A549 (cell line): ENCODE measurements around the gene PLEKHH1. TPM values are rescaled to one million over a fixed set of nuclear protein-coding genes. Genes with fewer than 3 reads are reported as not detected.
A peak's percentile ranks its signal among the peaks of the same experiment; 100 is the strongest.

Source experiments
- ATAC-seq, 2 experiments: fragments of 200-7000 bp in 1 of 2; fragments of >200 bp in 1 of 2; cut with Nextera tagmentation in 1 of 2; cut with Tn5 transposase in 1 of 2; 3 replicates each; pipeline versions ENCODE4 v1.8.0 to v1.9.1; 2018 to 2020; ENCODE audit warnings: mild to moderate bottlenecking in 1 of 2, moderate library complexity in 1 of 2
- CTCF ChIA-PET: fragments of 300-600 bp; sonication (Branson Sonifier 250); formaldehyde crosslinking; extraction: SDS; loops from one replicate; lab custom pipeline; 2021; ENCODE audit warnings: antibody characterized with exemption, inconsistent platforms; lab: Yijun Ruan, JAX
- POLR2A ChIA-PET: fragments of 350-600 bp; formaldehyde crosslinking; extraction: SDS; loops from one replicate; lab custom pipeline; 2021; ENCODE audit warnings: antibody characterized with exemption, inconsistent platforms; lab: Yijun Ruan, JAX
- DNase-seq, 2 experiments: peaks; one replicate each; pipeline versions ENCODE4 v3.0.0 to v3.0.0-alpha.2; 2011 to 2016; ENCODE audit warnings: low read depth in 1 of 2, low spot score in 1 of 2
- FAIRE-seq: peaks from 2 replicates; lab custom pipeline; 2011; peaks lifted over from hg19 to GRCh38; lab: Jason Lieb, UNC
- H3K27ac ChIP-seq, 2 experiments: fragments of >200 bp; sonication (Bioruptor Twin); formaldehyde crosslinking; 3 replicates each; pipeline ENCODE4 v1.5.1; 2016 to 2017
- H3K4me1 ChIP-seq: fragments of >200 bp; sonication (Bioruptor Twin); formaldehyde crosslinking; 3 replicates; pipeline ENCODE4 v1.6.1; 2016
- H3K4me2 ChIP-seq: fragments of >200 bp; sonication (Bioruptor Twin); formaldehyde crosslinking; 3 replicates; pipeline ENCODE4 v1.6.1; 2016
- H3K4me3 ChIP-seq: fragments of >200 bp; sonication (Bioruptor Twin); formaldehyde crosslinking; 3 replicates; pipeline ENCODE4 v1.5.1; 2016
- H3K9me3 ChIP-seq: fragments of >200 bp; sonication (Bioruptor Twin); formaldehyde crosslinking; 3 replicates; pipeline ENCODE4 v1.6.1; 2016
- BCL3 ChIP-seq: fragments of >200 bp; sonication (Bioruptor Twin); formaldehyde crosslinking; IDR thresholded peaks from 3 replicates; pipeline ENCODE4 v1.6.1; 2016
- CTCF ChIP-seq: fragments of >200 bp; sonication (Bioruptor Twin); formaldehyde crosslinking; IDR thresholded peaks from 3 replicates; pipeline ENCODE4 v1.5.1; 2016
- FOXS1 ChIP-seq: fragments of 250-450 bp; sonication (Bioruptor Pico); IDR thresholded peaks from 2 replicates; pipeline ENCODE4 v1.5.0; 2020; ENCODE audit warnings: mild to moderate bottlenecking, moderate library complexity
- HDAC2 ChIP-seq: fragments of 200-600 bp; sonication (generic); IDR thresholded peaks from 2 replicates; pipeline ENCODE4 v1.6.1; 2016
- HEYL ChIP-seq: fragments of 250-450 bp; sonication (Bioruptor Pico); IDR thresholded peaks from 2 replicates; pipeline ENCODE4 v1.8.0; 2021; ENCODE audit warnings: mild to moderate bottlenecking, moderate library complexity
- HOXA7 ChIP-seq: fragments of 250-450 bp; sonication (Bioruptor Pico); IDR thresholded peaks from 2 replicates; pipeline ENCODE4 v1.5.0; 2020; ENCODE audit warnings: mild to moderate bottlenecking, moderate library complexity
- HOXB13 ChIP-seq: fragments of 250-450 bp; sonication (Bioruptor Pico); IDR thresholded peaks from 2 replicates; pipeline ENCODE4 v1.5.0; 2020; ENCODE audit warnings: low read depth, mild to moderate bottlenecking, moderate library complexity
- KDM1A ChIP-seq: fragments of 200-600 bp; sonication (generic); IDR thresholded peaks from 2 replicates; pipeline ENCODE4 v1.6.1; 2016; ENCODE audit warnings: low read depth, mild to moderate bottlenecking
- KDM5A ChIP-seq: fragments of 200-600 bp; sonication (generic); IDR thresholded peaks from 2 replicates; pipeline ENCODE4 v1.6.1; 2016; ENCODE audit warnings: antibody characterized with exemption, mild to moderate bottlenecking
- MAFK ChIP-seq: fragments of 450-650 bp; IDR thresholded peaks from 2 replicates; pipeline ENCODE4 v1.6.1; 2014; ENCODE audit not compliant: partially characterized antibody
- RAD21 ChIP-seq, 2 experiments: fragments of >200 bp in 1 of 2; sonication (Bioruptor Twin) in 1 of 2; formaldehyde crosslinking in 1 of 2; IDR thresholded peaks in 1 of 2; conservative IDR thresholded peaks in 1 of 2; 2 replicates in 1 of 2; 3 replicates in 1 of 2; pipeline ENCODE4 v1.6.1; 2012 to 2018; ENCODE audit warnings: inconsistent platforms in 1 of 2
- SMC3 ChIP-seq: fragments of >200 bp; sonication (Bioruptor Twin); formaldehyde crosslinking; IDR thresholded peaks from 3 replicates; pipeline ENCODE4 v1.6.1; 2018; ENCODE audit warnings: inconsistent platforms
- TFCP2L1 ChIP-seq: fragments of 250-450 bp; sonication (Bioruptor Pico); IDR thresholded peaks from 2 replicates; pipeline ENCODE4 v1.5.0; 2021; ENCODE audit warnings: mild to moderate bottlenecking
- TP53 ChIP-seq: fragments of 250-450 bp; sonication (Bioruptor Pico); IDR thresholded peaks from 2 replicates; pipeline ENCODE4 v1.5.0; 2021; ENCODE audit warnings: mild to moderate bottlenecking, moderate library complexity
- WGBS: methylation state at CpG from one replicate; pipeline ENCODE4 v1.1.6; 2017; ENCODE audit errors: missing lambda C conversion rate; 5-methylcytosine and 5-hydroxymethylcytosine counted together
- polyA plus RNA-seq, 4 experiments: library from polyadenylated mRNA; depleted of rRNA in 3 of 4; stranded (reverse); fragments of >200 nt; fragmentation: RNase III in 1 of 4; extraction: RNeasy Plus Mini Kit Qiagen cat#74134 plus additional on column Dnase treatment in 1 of 4; gene quantifications; 2 replicates in 3 of 4; 3 replicates in 1 of 4; pipeline ENCODE4 v1.2.3, GENCODE V29; 2011 to 2017

The PLEKHH1 gene
- polyA plus RNA-seq, 2 of the 4 experiments (the other 2 are of a cell fraction), result 3.5 to 5.1 TPM

DNA sequence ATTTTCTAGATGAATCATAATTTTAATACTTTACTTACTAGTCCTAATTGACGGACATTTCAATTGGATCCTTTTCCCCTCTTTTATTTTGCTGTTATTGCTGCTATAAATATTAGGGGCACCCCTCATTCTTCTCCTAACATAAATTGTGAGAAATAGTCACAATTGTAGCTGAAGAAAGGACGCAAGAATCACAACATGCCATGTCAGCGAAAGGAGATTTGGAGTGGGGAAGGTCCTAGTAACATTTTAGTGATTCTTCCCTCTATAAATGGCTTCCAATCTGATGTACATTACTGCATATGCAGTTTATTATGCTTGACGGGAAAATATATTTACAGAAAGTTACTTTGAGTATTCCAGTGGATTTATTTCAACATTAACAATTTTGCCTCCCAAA lies 7.7 kb upstream of the PLEKHH1 start:
- ATAC-seq (no peak), FAIRE-seq (no peak), DNase-seq (no peak)
- H3K4me2 ChIP-seq, result no peak overlapping the region
- no peaks in the 10 kb centered on the region for H3K4me1 ChIP-seq
- CTCF ChIA-PET, result interaction anchor here (0.9 to 5.5 kb wide), 15 partner anchors 9 to 182 kb away, joined by 3 to 100 read pairs (median 11); no protein-coding TSS in a partner anchor
- TF ChIP-seq MAFK (peak; percentile 66), KDM5A (no peak)
- H3K9me3 ChIP-seq, result no peaks in the 10 kb centered on the region
- H3K27ac ChIP-seq, result no peak overlapping the region
- WGBS, result 49% methylated on average over 4 of the region's 4 CpGs
- H3K4me3 ChIP-seq, result no peak overlapping the region
- POLR2A ChIA-PET, result no interaction called here

GRCh38 chr14:67526181-67526580 lies 6.9 kb upstream of the PLEKHH1 start:
- FAIRE-seq (no peak), ATAC-seq (no peak), DNase-seq (no peak)
- TF ChIP-seq HOXA7, result no peak
- TF ChIP-seq BCL3, result no peak
- no peak for TF ChIP-seq HDAC2
- no peak for TF ChIP-seq HEYL (CRISPR knock-in tag)
- TF ChIP-seq TP53 (CRISPR knock-in tag), result no peak
- no peaks in the 10 kb centered on the region for H3K4me1 ChIP-seq
- H3K4me2 ChIP-seq, result no peak overlapping the region
- 50% methylated on average over 6 of the region's 6 CpGs for WGBS
- ChIA-PET CTCF (interaction anchor here (0.6 to 5.5 kb wide), 42 partner anchors 10 to 339 kb away, joined by 3 to 100 read pairs (median 6); partner anchors contain the start of gene RDH12), POLR2A (interaction anchor here (1.5 kb wide), 1 partner anchor 45 kb away, joined by 6 read pairs; no protein-coding TSS in a partner anchor)
- H3K9me3 ChIP-seq, result no peaks in the 10 kb centered on the region
- H3K4me3 ChIP-seq, result no peak overlapping the region
- no peak overlapping the region for H3K27ac ChIP-seq

DNA sequence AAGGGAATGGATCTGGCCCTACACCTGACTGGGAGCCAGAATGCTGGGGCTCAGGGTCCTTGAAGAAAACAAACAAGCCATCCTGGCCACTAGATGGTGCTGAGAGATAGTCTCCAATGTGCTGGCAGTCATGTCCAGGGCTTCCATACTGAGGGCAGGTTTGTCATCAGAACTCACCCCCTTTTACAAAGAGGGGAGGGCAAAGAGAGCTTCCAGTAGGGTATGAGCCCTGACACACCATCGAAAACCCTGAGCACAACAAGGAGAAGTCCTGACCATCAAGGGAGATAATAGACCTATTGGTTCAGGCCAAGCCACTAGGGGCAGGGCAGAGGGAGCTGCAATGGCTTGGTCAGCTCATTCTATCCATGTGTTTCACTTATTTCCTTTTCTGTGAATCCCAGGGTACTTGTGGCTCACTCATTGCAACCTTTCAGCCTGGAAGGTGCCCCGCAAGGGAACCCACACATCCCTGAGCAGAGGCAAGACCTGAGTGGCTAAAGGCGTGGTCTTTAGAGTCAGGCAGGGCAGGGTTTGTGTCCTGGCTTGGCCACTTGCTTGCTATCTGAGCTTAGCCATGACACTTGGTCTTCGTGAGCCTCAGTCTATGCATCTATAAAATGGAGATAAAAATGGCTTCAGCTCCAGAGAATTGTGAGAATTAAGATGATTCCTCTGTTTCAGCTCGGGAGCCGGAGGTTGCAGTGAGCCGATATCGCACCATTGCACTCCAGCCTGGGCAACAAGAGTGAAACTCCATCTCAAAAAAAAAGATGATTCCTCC lies 6.2 kb upstream of the PLEKHH1 start:
- ChIA-PET CTCF (interaction anchor here (0.6 to 5.5 kb wide), 53 partner anchors 9 to 338 kb away, joined by 3 to 100 read pairs (median 5); partner anchors contain the start of gene RDH12), POLR2A (interaction anchor here (1.5 kb wide), 1 partner anchor 44 kb away, joined by 6 read pairs; no protein-coding TSS in a partner anchor)
- TF ChIP-seq SMC3, result peak; percentile 57
- peak; percentile 95 for TF ChIP-seq CTCF
- TF ChIP-seq RAD21 (conservative IDR thresholded peaks at IDR 0.05 in 1 of 2, IDR thresholded peaks at IDR 0.05 in 1 of 2), result peak; percentile 79 to 84
- TF ChIP-seq HOXB13, result no peak
- H3K4me2 ChIP-seq, result no peak overlapping the region; the same call in 2 of the 3 replicates
- H3K9me3 ChIP-seq, result no peaks in the 10 kb centered on the region
- DNase-seq (peak; percentile 54 to 71), FAIRE-seq (no peak), ATAC-seq (peak; percentile 91 to 96)
- no peak overlapping the region for H3K27ac ChIP-seq
- WGBS, result 70% methylated on average over 7 of the region's 8 CpGs
- H3K4me3 ChIP-seq, result no peak overlapping the region
- H3K4me1 ChIP-seq, result no peaks in the 10 kb centered on the region

GRCh38 chr14:67527756-67528155 lies 5.3 kb upstream of the PLEKHH1 start:
- Histone ChIP-seq H3K9me3 (no peaks in the 10 kb centered on the region), H3K4me1 (no peaks in the 10 kb centered on the region), H3K4me3 (no peak overlapping the region), H3K4me2 (no peak overlapping the region)
- CTCF ChIA-PET, result interaction anchor here (1.1 to 5.5 kb wide), 16 partner anchors 8 to 177 kb away, joined by 3 to 100 read pairs (median 10); partner anchors contain the start of gene RDH12
- ATAC-seq, result no peak
- TF ChIP-seq HEYL (CRISPR knock-in tag), result no peak
- TF ChIP-seq FOXS1, result no peak
- TF ChIP-seq KDM1A, result no peak
- no peak for TF ChIP-seq TFCP2L1 (CRISPR knock-in tag)
- TF ChIP-seq, all 56 proteins: peak for 0
- DNase-seq (no peak), FAIRE-seq (no peak)
- 57% methylated on average over 5 of the region's 5 CpGs for WGBS
- no peak overlapping the region for H3K27ac ChIP-seq
- POLR2A ChIA-PET, result interaction anchor here (1.5 kb wide), 1 partner anchor 43 kb away, joined by 6 read pairs; no protein-coding TSS in a partner anchor
